Measurements from ENCODE around the gene KIAA1755.
A peak's percentile ranks its signal among the peaks of the same experiment; 100 is the strongest.
"Not testable (repeated sequence)": the region's sequence is repeated elsewhere in the genome, so short reads cannot be mapped to it uniquely, and the experiment has no call there.

KIAA1755 gene

GRCh38 chr20:38293491-38294065 is 33.0 kb upstream of the KIAA1755 start:
- in situ Hi-C loops (cut with MboI; ENCODE audit: low pct_unique_long_range_greater_than_20kb, low sequenced_read_pairs) = no loop called here

DNA sequence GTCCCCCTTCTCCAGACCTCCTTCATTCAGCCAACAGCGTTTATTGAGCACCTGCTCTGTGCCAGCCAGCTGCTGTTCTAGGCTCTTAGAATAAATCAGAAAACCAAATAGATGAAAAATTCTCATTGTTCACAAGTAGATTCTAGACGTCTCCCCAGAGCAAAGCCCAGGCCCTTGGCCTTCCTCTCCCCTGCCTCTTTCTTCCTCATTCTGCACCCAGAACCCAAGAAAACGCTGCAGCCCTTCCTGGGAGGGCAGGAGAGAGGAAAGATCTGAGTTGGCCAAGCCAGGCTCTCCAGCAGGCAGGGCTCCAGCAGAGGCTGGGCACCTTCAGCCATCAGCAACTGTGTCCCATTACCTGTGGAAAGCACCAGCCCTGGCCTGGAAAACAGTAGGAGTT is 31.4 kb upstream of the KIAA1755 start:
- in situ Hi-C loops (cut with MboI; ENCODE audit: low pct_unique_long_range_greater_than_20kb, low sequenced_read_pairs) = no loop called here
- DNase-seq = no peak

More at GRCh38 chr20:38293491-38294065, 33.0 kb upstream of the KIAA1755 start:
- DNase-seq = no peak

- in situ Hi-C loops (cut with MboI; ENCODE audit: low pct_unique_long_range_greater_than_20kb, low sequenced_read_pairs) = no loop called here
- no peak for DNase-seq
Measured at GRCh38 chr20:38290829-38291814, 30.6 kb upstream of the KIAA1755 start.

- in situ Hi-C loops (cut with MboI; ENCODE audit: low pct_unique_long_range_greater_than_20kb, low sequenced_read_pairs) = no loop called here
- no peak for DNase-seq
Measured at GRCh38 chr20:38286586-38287531, 26.3 kb upstream of the KIAA1755 start.

GRCh38 chr20:38284893-38285444 is 24.4 kb upstream of the KIAA1755 start:
- in situ Hi-C loops (cut with MboI; ENCODE audit: low pct_unique_long_range_greater_than_20kb, low sequenced_read_pairs) = no loop called here
- no peak for DNase-seq

DNA sequence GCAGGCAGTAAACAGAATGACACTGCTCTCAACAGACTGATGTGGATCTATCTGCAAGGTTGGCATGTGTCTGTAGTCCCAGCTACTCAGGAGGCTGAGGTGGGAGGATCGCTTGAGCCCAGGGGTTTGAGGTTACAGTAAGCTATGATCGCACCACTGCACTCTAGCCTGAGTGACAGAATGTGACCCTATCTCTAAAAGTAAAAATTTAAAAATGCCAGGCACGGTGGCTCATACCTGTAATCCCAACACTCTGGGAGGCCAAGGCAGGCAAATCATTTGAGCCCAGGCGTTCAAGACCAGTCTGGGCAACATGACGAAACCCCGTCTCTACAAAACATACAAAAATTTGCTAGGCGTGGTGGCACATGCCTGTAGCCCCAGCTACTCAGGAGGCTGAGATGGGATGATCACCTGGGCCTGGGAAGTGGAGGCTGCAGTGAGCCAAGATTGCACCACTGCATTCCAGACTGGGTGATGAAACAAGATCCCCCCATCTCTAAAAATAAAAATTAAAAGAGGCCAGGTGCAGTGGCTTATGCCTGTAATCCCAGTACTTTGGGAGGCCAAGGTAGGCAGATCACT is 23.6 kb upstream of the KIAA1755 start:
- in situ Hi-C loops (cut with MboI; ENCODE audit: low pct_unique_long_range_greater_than_20kb, low sequenced_read_pairs); DNase-seq: not testable (repeated sequence)

GRCh38 chr20:38283236-38283635 is 22.7 kb upstream of the KIAA1755 start:
- in situ Hi-C loops (cut with MboI; ENCODE audit: low pct_unique_long_range_greater_than_20kb, low sequenced_read_pairs) = no loop called here

DNA sequence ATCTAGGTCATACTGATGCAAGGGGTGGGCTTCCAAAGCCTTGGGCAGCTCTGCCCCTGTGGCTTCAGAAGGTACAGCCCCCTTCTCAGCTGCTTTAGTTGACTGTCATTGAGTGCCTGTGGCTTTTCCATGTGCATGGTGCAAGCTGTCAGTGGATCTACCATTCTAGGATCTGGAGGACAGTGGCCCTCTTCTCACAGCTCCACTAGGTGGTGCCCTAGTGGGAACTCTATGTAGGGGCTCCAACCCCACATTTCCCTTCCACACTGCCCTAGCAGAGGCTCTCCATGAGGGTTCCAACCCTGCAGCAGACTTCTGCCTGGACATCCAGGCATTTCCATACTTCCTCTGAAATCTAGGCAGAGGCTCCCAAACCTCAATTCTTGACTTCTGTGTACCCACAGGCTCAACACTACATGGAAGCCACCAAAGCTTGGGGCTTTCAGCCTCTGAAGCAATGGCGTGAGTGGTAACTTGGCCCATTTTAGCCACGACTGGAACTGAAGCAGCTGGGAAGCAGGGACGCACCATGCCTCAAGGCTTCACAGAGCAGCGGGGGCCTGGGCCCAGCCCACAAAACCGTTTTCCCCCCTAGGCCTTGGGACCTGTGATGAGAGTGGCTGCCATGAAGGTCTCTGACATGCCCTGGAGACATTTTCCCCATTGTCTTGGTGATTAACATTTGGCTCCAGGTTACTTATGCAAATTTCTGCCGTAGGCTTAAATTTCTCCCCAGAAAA is 20.8 kb upstream of the KIAA1755 start:
- in situ Hi-C loops (cut with MboI; ENCODE audit: low pct_unique_long_range_greater_than_20kb, low sequenced_read_pairs) = not testable (repeated sequence)

More at GRCh38 chr20:38283236-38283635, 22.7 kb upstream of the KIAA1755 start:
- no peak for DNase-seq

DNA sequence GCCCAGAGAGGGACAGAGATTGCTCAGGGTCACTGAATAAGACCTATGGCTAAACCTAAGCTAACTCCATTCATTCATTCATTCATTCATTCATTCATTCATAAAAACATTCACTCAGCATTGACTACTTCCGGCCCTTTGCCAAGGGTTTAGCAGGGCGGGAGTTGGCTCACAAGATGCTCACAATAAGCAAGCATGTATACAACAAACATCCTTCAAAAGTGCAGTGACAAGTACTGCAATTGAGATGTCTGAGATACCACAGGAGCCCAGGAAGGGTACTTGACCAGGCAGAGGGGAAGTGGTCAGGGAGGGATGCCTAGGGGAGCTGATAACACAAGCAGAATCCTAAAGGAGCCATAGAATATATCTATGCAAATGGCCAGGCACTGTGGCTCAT is 18.2 kb upstream of the KIAA1755 start:
- in situ Hi-C loops (cut with MboI; ENCODE audit: low pct_unique_long_range_greater_than_20kb, low sequenced_read_pairs) = no loop called here

More for the DNA sequence above, 20.8 kb upstream of the KIAA1755 start:
- DNase-seq = not testable (repeated sequence)

DNA sequence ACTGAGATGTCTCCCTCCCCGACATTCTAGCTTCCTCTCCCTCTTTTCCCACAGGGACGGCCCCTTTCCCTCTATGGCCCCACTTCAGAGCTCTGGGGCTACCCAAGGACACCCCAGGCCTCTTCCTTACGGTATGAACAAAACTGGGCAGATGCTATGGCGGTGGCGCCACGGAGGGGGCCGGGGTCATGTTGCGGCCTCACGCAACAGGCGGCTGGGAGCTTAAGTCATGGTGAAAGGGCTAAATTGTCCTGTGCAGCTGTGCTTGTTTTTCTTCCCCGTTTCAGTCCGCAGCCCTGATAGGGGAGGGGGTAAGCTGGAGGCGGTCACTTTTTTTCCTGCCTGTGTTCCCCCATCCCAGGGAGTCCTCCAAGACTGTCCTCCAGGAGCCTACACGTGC is 17.6 kb upstream of the KIAA1755 start:
- in situ Hi-C loops (cut with MboI; ENCODE audit: low pct_unique_long_range_greater_than_20kb, low sequenced_read_pairs) = no loop called here
- no peak for DNase-seq

More for the DNA sequence above, 18.2 kb upstream of the KIAA1755 start:
- DNase-seq = no peak

- in situ Hi-C loops (cut with MboI; ENCODE audit: low pct_unique_long_range_greater_than_20kb, low sequenced_read_pairs) = no loop called here
Measured at GRCh38 chr20:38277691-38278090, 17.2 kb upstream of the KIAA1755 start.

DNA sequence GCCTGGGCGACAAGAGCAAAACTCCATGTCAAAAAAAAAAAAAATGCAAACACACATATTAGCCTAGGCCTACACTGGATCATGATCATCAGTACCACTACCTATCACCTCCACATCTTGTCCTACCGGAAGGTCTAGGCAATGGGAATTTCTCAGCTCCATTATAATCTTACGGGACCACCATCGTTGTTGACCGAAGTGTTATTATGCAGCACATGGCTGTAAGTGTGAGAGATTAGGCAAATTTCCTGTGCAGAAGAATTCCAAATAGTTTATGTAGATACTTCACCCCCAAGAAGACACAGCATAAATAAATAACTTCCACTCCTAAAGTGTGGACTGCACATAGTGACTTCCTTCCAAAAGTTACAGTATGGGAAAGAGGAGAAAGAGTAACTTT is 16.8 kb upstream of the KIAA1755 start:
- DNase-seq = no peak

More at GRCh38 chr20:38277691-38278090, 17.2 kb upstream of the KIAA1755 start:
- DNase-seq = no peak

GRCh38 chr20:38275815-38276550 is 15.4 kb upstream of the KIAA1755 start:
- peak; percentile 43 for DNase-seq

More for the DNA sequence above, 16.8 kb upstream of the KIAA1755 start:
- in situ Hi-C loops (cut with MboI; ENCODE audit: low pct_unique_long_range_greater_than_20kb, low sequenced_read_pairs) = no loop called here

GRCh38 chr20:38272961-38273360 is 12.4 kb upstream of the KIAA1755 start:
- in situ Hi-C loops (cut with MboI; ENCODE audit: low pct_unique_long_range_greater_than_20kb, low sequenced_read_pairs) = no loop called here
- DNase-seq = no peak

More at GRCh38 chr20:38275815-38276550, 15.4 kb upstream of the KIAA1755 start:
- in situ Hi-C loops (cut with MboI; ENCODE audit: low pct_unique_long_range_greater_than_20kb, low sequenced_read_pairs) = no loop called here

DNA sequence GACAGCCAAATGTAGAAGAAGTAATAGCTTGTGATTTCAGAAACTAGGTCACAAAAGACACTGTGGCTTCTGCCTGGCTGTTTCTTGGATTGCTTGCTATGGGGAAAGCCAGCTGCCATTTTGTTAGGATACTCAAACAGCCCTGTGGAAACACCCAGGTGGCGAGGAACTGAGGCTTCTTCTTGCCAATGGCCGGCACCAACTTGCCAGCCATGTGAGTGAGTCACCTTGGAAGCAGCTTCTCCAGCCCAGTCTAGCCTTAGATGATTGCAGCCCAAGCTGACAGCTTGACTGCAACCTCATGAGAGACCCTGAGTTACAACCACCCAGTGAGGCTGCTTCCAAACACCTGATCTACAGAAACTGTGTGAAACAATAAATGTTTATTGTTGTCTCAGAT is 11.9 kb upstream of the KIAA1755 start:
- in situ Hi-C loops (cut with MboI; ENCODE audit: low pct_unique_long_range_greater_than_20kb, low sequenced_read_pairs) = no loop called here
- DNase-seq = no peak

GRCh38 chr20:38271608-38272120 is 11.1 kb upstream of the KIAA1755 start:
- in situ Hi-C loops (cut with MboI; ENCODE audit: low pct_unique_long_range_greater_than_20kb, low sequenced_read_pairs) = no loop called here
- DNase-seq = no peak
